Natural killer cell (primary cell): ENCODE results near the gene GTPBP2. TPM values are rescaled to one million over a fixed set of nuclear protein-coding genes. Genes with fewer than 3 reads are reported as not detected.

ENCODE experiments used
- ATAC-seq, 3 donors: fragments of 150-1000 bp in 2 of 3; fragments of 200-7000 bp in 1 of 3; cut with Tn5 transposase; 1 replicate in 1 of 3; 2 replicates in 2 of 3; pipeline ENCODE4 v1.10.0; 2021; ENCODE audit warnings: mild to moderate bottlenecking in 2 of 3, moderate library complexity in 2 of 3
- DNase-seq, 2 donors: peaks; one replicate each; pipeline versions ENCODE4 v3.0.0 to v3.0.0-alpha.2; 2013 to 2021; ENCODE audit warnings: mixed read lengths in 1 of 2
- H3K27ac ChIP-seq: one replicate; pipeline ENCODE4 v1.5.1; 2013; ENCODE audit warnings: mild to moderate bottlenecking, low read length
- H3K27me3 ChIP-seq: one replicate; pipeline ENCODE4 v1.6.1; 2013; ENCODE audit warnings: low read length; ENCODE audit not compliant: control insufficient read depth, insufficient read depth
- H3K36me3 ChIP-seq: one replicate; pipeline ENCODE4 v1.6.1; 2013; ENCODE audit warnings: low read length; ENCODE audit not compliant: control insufficient read depth, insufficient read depth
- H3K4me1 ChIP-seq: one replicate; pipeline ENCODE4 v1.6.1; 2013; ENCODE audit warnings: low read length; ENCODE audit not compliant: control insufficient read depth, insufficient read depth
- H3K4me3 ChIP-seq: one replicate; pipeline ENCODE4 v1.5.1; 2013; ENCODE audit warnings: low read length
- H3K9me3 ChIP-seq: one replicate; pipeline ENCODE4 v1.6.1; 2013; ENCODE audit warnings: low read length; ENCODE audit not compliant: control insufficient read depth, insufficient read depth
- H3K27ac Mint-ChIP-seq, 2 donors: one replicate each; pipeline ENCODE4 v1.8.0; 2022; ENCODE audit warnings: mild to moderate bottlenecking in 2 of 2, mixed read lengths in 2 of 2, moderate library complexity in 1 of 2
- H3K27me3 Mint-ChIP-seq, 2 donors: one replicate each; pipeline ENCODE4 v1.8.0; 2022; ENCODE audit warnings: low read depth in 2 of 2, mixed read lengths in 2 of 2
- H3K36me3 Mint-ChIP-seq: one replicate; pipeline ENCODE4 v1.8.0; 2022; ENCODE audit warnings: mixed read lengths
- H3K4me1 Mint-ChIP-seq, 2 donors: one replicate each; pipeline ENCODE4 v1.8.0; 2022; ENCODE audit warnings: mixed read lengths in 2 of 2
- H3K4me3 Mint-ChIP-seq: one replicate; pipeline ENCODE4 v1.8.0; 2022; ENCODE audit warnings: mild to moderate bottlenecking, moderate library complexity, mixed read lengths
- H3K9me3 Mint-ChIP-seq, 2 donors: one replicate each; pipeline ENCODE4 v1.8.0; 2022; ENCODE audit warnings: mixed read lengths in 2 of 2
- WGBS: methylation state at CpG from one replicate; pipeline ENCODE4 v1.1.7; 2013; ENCODE audit warnings: missing lambda C conversion rate; ENCODE audit not compliant: insufficient coverage; 5-methylcytosine and 5-hydroxymethylcytosine counted together
- intact Hi-C: fragments of 100-400 bp; cut with micrococcal nuclease; formaldehyde crosslinking; loops from one replicate; pipeline ENCODE4 v1.14.2; 2022
- total RNA-seq, 4 donors: library from RNA; stranded (reverse); fragments of 120-200 nt in 1 of 4; gene quantifications; one replicate each; pipeline versions ENCODE4 v1.2.3 to v1.2.4, GENCODE V29; 2013 to 2022
- TF ChIP-seq, protein P1 (sequence below): fragments of 200-600 bp; IDR thresholded peaks from one replicate; pipeline ENCODE4 v1.8.0; 2022; ENCODE audit warnings: antibody characterized with exemption

The GTPBP2 gene
- total RNA-seq, 3 donors from 2014 or later (not counting 1 experiment from before 2014, with no cell fraction given), result 56.5 to 71.7 (median 69.3) TPM

DNA sequence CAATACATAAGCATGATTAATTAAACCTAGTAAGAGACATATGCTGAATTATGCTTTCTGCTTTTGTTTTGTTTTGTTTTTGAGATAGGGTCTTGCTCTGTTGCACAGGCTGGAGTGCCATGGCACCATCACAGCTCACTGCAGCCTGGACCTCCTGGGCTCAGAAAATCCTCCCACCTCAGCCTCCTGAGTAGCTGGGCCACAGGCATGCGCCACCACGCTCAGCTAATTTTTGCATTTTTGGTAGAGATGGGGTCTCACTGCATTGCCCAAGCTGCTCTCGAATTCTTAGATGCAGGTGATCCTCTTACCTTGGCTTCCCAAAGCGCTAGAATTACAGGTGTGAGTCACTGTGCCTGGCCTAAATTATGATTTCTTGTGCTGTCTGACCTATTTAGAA is 57.0 kb downstream of the GTPBP2 start:
- intact Hi-C loops, result loop anchor here (10.0 kb wide), 1 partner anchor 57 kb away; the partner anchor contains the start of genes LRRC73, POLR1C and YIPF3

DNA sequence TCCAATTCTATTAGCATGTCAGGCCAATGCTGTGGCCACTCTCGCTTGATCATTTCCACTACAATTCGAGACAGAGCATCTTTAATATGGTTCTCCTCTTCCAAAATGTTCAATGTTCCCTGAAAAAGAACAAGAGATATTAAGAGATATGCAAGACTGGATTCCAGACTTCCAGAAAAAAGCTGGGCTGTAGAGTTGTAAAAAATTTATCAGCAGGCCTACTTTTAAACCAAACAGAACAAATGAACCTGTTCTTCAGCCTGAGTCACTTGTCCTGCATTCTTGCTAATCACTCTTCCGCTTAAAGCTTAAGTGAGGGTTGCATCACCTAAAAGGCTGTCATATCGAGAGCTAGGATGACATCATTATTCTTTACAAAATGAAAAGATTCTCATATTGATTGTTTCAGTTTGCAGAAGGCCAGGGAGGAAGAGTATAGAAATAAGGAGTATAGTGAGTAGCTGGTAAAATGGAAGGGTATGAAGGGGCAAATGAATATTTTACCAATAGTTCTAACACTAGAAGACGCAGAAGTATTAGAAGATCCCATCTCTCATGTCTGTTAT is 58.1 kb downstream of the GTPBP2 start:
- no peak overlapping the region for H3K4me3 ChIP-seq
- intact Hi-C loops, result loop anchor here (10.0 kb wide), 1 partner anchor 56 kb away; the partner anchor contains the start of genes LRRC73, POLR1C and YIPF3

More for the DNA sequence above, 57.0 kb downstream of the GTPBP2 start:
- H3K9me3 ChIP-seq, result no peaks in the 10 kb centered on the region
- H3K4me1 ChIP-seq, result peaks cover 11% of the 10 kb centered on the region
- Mint-ChIP-seq H3K27ac (no peak overlapping the region), H3K9me3 (no peaks in the 10 kb centered on the region), H3K4me3 (no peak overlapping the region), H3K36me3 (no peaks in the 10 kb centered on the region), H3K27me3 (no peaks in the 10 kb centered on the region), H3K4me1 (peaks cover 19 to 23% of the 10 kb centered on the region in 2 donors)
- H3K4me3 ChIP-seq, result no peak overlapping the region
- no peak for ATAC-seq
- peaks cover 38% of the 10 kb centered on the region for H3K36me3 ChIP-seq
- TF ChIP-seq, protein P1, sequence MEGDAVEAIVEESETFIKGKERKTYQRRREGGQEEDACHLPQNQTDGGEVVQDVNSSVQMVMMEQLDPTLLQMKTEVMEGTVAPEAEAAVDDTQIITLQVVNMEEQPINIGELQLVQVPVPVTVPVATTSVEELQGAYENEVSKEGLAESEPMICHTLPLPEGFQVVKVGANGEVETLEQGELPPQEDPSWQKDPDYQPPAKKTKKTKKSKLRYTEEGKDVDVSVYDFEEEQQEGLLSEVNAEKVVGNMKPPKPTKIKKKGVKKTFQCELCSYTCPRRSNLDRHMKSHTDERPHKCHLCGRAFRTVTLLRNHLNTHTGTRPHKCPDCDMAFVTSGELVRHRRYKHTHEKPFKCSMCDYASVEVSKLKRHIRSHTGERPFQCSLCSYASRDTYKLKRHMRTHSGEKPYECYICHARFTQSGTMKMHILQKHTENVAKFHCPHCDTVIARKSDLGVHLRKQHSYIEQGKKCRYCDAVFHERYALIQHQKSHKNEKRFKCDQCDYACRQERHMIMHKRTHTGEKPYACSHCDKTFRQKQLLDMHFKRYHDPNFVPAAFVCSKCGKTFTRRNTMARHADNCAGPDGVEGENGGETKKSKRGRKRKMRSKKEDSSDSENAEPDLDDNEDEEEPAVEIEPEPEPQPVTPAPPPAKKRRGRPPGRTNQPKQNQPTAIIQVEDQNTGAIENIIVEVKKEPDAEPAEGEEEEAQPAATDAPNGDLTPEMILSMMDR, result no peak
- no peaks in the 10 kb centered on the region for H3K27me3 ChIP-seq
- 99% methylated on average over 4 of the region's 4 CpGs for whole genome bisulfite sequencing
- no peak for DNase-seq
- H3K27ac ChIP-seq, result no peak overlapping the region

More for the DNA sequence above, 58.1 kb downstream of the GTPBP2 start:
- Histone ChIP-seq H3K9me3 (no peaks in the 10 kb centered on the region), H3K4me1 (peaks cover 6% of the 10 kb centered on the region), H3K27ac (no peak overlapping the region), H3K27me3 (no peaks in the 10 kb centered on the region), H3K36me3 (peaks cover 43% of the 10 kb centered on the region)
- Mint-ChIP-seq H3K27me3 (no peaks in the 10 kb centered on the region), H3K9me3 (no peaks in the 10 kb centered on the region), H3K4me3 (no peak overlapping the region), H3K27ac (no peak overlapping the region), H3K4me1 (peaks cover 13 to 14% of the 10 kb centered on the region in 2 donors), H3K36me3 (no peaks in the 10 kb centered on the region)
- WGBS, result 97% methylated on average over 3 of the region's 5 CpGs
- TF ChIP-seq, protein P1, result no peak
- DNase-seq (no peak), ATAC-seq (no peak)

Other genes starting within 250 kb of the GTPBP2 start
- gene ABCC10, start 201.7 kb downstream of the GTPBP2 start, total RNA-seq, result 10 to 100 TPM; 74.6 to 90.5 (median 81.9) TPM
- gene DLK2, start 173.7 kb downstream of the GTPBP2 start, total RNA-seq, result not detected
- gene TJAP1, start 151.7 kb downstream of the GTPBP2 start, total RNA-seq, result 10 to 100 TPM; 26.7 to 33.8 (median 29.9) TPM
- gene LRRC73, start 118.9 kb downstream of the GTPBP2 start, total RNA-seq, result under 1 TPM; 0.24 to 0.68 (median 0.45) TPM
- gene YIPF3, start 112.3 kb downstream of the GTPBP2 start, total RNA-seq, result 10 to 100 TPM; 59.3 to 78.4 (median 70.0) TPM
- 10 to 100 TPM; 22.3 to 29.3 (median 25.8) TPM for gene POLR1C, start 112.2 kb downstream of the GTPBP2 start, total RNA-seq
- 10 to 100 TPM; 47.6 to 54.6 (median 48.7) TPM for gene XPO5, start 53.2 kb downstream of the GTPBP2 start, total RNA-seq
- 10 to 100 TPM in 1 of 3 donors, 1 to 10 TPM in 2; 7.7 to 11.2 (median 7.8) TPM for gene POLH, start 53.1 kb downstream of the GTPBP2 start, total RNA-seq
- gene MAD2L1BP, start 6.6 kb upstream of the GTPBP2 start, total RNA-seq, result 10 to 100 TPM; 29.9 to 43.3 (median 38.3) TPM
- under 1 TPM in 1 of 3 donors, not detected in 2; 0.23 TPM for gene RSPH9, start 15.8 kb upstream of the GTPBP2 start, total RNA-seq
- 10 to 100 TPM; 29.0 to 39.8 (median 33.1) TPM for gene MRPS18A, start 58.5 kb upstream of the GTPBP2 start, total RNA-seq
- 10 to 100 TPM in 1 of 3 donors, 1 to 10 TPM in 2; 3.6 to 27.5 (median 3.7) TPM for gene VEGFA, start 140.9 kb upstream of the GTPBP2 start, total RNA-seq